Inflammatory macrophage (primary cell): Measurements from ENCODE around the gene TTLL11.

Source experiments
- DNase-seq, 2 donors: peaks; one replicate each; pipeline ENCODE4 v3.0.0-alpha.2; 2020 to 2022

Gene TTLL11

GRCh38 chr9:121962421-121962820, 130.7 kb downstream of the TTLL11 start:
- no peak for DNase-seq

- no peak for DNase-seq
Observed at GRCh38 chr9:121960665-121961064, 132.4 kb downstream of the TTLL11 start.

- no peak for DNase-seq
Observed at GRCh38 chr9:121958530-121958929, 134.6 kb downstream of the TTLL11 start.

- DNase-seq, result no peak
Observed at GRCh38 chr9:121956808-121957207, 136.3 kb downstream of the TTLL11 start.

GRCh38 chr9:121955649-121956048, 137.5 kb downstream of the TTLL11 start:
- DNase-seq, result no peak

GRCh38 chr9:121954477-121955140, 138.5 kb downstream of the TTLL11 start:
- no peak for DNase-seq

- no peak for DNase-seq
Observed at GRCh38 chr9:121952611-121953010, 140.5 kb downstream of the TTLL11 start.

- DNase-seq, result no peak
Observed at GRCh38 chr9:121950866-121951265, 142.2 kb downstream of the TTLL11 start.

GRCh38 chr9:121950441-121950840, 142.7 kb downstream of the TTLL11 start:
- no peak for DNase-seq

- no peak for DNase-seq
Observed at GRCh38 chr9:121949766-121950165, 143.3 kb downstream of the TTLL11 start.

GRCh38 chr9:121949364-121949763, 143.7 kb downstream of the TTLL11 start:
- DNase-seq, result no peak

GRCh38 chr9:121947775-121948174, 145.3 kb downstream of the TTLL11 start:
- no peak for DNase-seq

GRCh38 chr9:121946465-121946864, 146.6 kb downstream of the TTLL11 start:
- no peak for DNase-seq

GRCh38 chr9:121945849-121946248, 147.3 kb downstream of the TTLL11 start:
- DNase-seq, result no peak

- no peak for DNase-seq
Observed at GRCh38 chr9:121945281-121945680, 147.8 kb downstream of the TTLL11 start.

- DNase-seq, result no peak
Observed at GRCh38 chr9:121944711-121945191, 148.4 kb downstream of the TTLL11 start.

GRCh38 chr9:121943463-121943862, 149.6 kb downstream of the TTLL11 start:
- no peak for DNase-seq

- no peak for DNase-seq
Observed at GRCh38 chr9:121942866-121943382, 150.2 kb downstream of the TTLL11 start.

- DNase-seq, result no peak
Observed at GRCh38 chr9:121942313-121942712, 150.8 kb downstream of the TTLL11 start.

GRCh38 chr9:121939643-121940042, 153.5 kb downstream of the TTLL11 start:
- DNase-seq, result no peak

GRCh38 chr9:121938621-121939020, 154.5 kb downstream of the TTLL11 start:
- no peak for DNase-seq

GRCh38 chr9:121937240-121937639, 155.9 kb downstream of the TTLL11 start:
- no peak for DNase-seq

GRCh38 chr9:121935739-121936138, 157.4 kb downstream of the TTLL11 start:
- no peak for DNase-seq

GRCh38 chr9:121930956-121931355, 162.2 kb downstream of the TTLL11 start:
- DNase-seq, result no peak
